Measurements from ENCODE around the gene PTX3.

- TF ChIP-seq CTCF (conservative IDR thresholded peaks at IDR 0.05; ENCODE audit: low read length): no peak
- TF ChIP-seq EZH2phosphoT487 (IDR thresholded peaks at IDR 0.05; ENCODE audit: borderline replicate concordance): no peak
Observed at GRCh38 chr3:157441102-157441624, 4.5 kb downstream of the PTX3 start.
